ENCODE results near the gene HABP4.

The HABP4 gene

GRCh38 chr9:96513622-96514021, 63.7 kb downstream of the HABP4 start:
- POLR2A ChIA-PET: no interaction called here
- CTCF ChIA-PET: no interaction called here
- DNase-seq (ENCODE audit: extremely low spot score): no peak
- TF ChIP-seq LEF1 (IDR thresholded peaks at IDR 0.05; ENCODE audit: borderline replicate concordance) (no peak), ARNT (IDR thresholded peaks at IDR 0.05) (no peak), HDGF (IDR thresholded peaks at IDR 0.05; ENCODE audit: borderline replicate concordance) (no peak), ZNF384 (IDR thresholded peaks at IDR 0.05) (no peak), SP1 (IDR thresholded peaks at IDR 0.05) (no peak), CTBP1 (IDR thresholded peaks at IDR 0.05; ENCODE audit: borderline replicate concordance) (no peak), SUZ12 (IDR thresholded peaks at IDR 0.05) (no peak), ELF4 (IDR thresholded peaks at IDR 0.05) (no peak), TARDBP (IDR thresholded peaks at IDR 0.05) (no peak), BHLHE40 (IDR thresholded peaks at IDR 0.05; ENCODE audit: borderline replicate concordance) (no peak), NFRKB (IDR thresholded peaks at IDR 0.05) (no peak), FOXK2 (IDR thresholded peaks at IDR 0.05) (no peak), FOXA1 (IDR thresholded peaks at IDR 0.05) (no peak), FOXM1 (IDR thresholded peaks at IDR 0.05; ENCODE audit: borderline replicate concordance) (no peak), L3MBTL2 (conservative IDR thresholded peaks at IDR 0.05) (no peak), PKNOX1 (IDR thresholded peaks at IDR 0.05) (no peak)

GRCh38 chr9:96514108-96514799, 64.3 kb downstream of the HABP4 start:
- no peak for TF ChIP-seq CTBP1 (IDR thresholded peaks at IDR 0.05; ENCODE audit: borderline replicate concordance)
- TF ChIP-seq FOXK2 (IDR thresholded peaks at IDR 0.05): no peak
- TF ChIP-seq ELF4 (IDR thresholded peaks at IDR 0.05): no peak
- no peak for TF ChIP-seq ARNT (IDR thresholded peaks at IDR 0.05)
- TF ChIP-seq LEF1 (IDR thresholded peaks at IDR 0.05; ENCODE audit: borderline replicate concordance): no peak
- TF ChIP-seq FOXM1 (IDR thresholded peaks at IDR 0.05; ENCODE audit: borderline replicate concordance): no peak
- no peak for TF ChIP-seq NFRKB (IDR thresholded peaks at IDR 0.05)
- no peak for TF ChIP-seq PKNOX1 (IDR thresholded peaks at IDR 0.05)
- TF ChIP-seq FOXA1 (IDR thresholded peaks at IDR 0.05): no peak
- TF ChIP-seq SUZ12 (IDR thresholded peaks at IDR 0.05): no peak
- TF ChIP-seq L3MBTL2 (conservative IDR thresholded peaks at IDR 0.05): no peak
- TF ChIP-seq HDGF (IDR thresholded peaks at IDR 0.05; ENCODE audit: borderline replicate concordance): no peak
- no peak for TF ChIP-seq SP1 (IDR thresholded peaks at IDR 0.05)
- TF ChIP-seq TARDBP (IDR thresholded peaks at IDR 0.05): no peak
- TF ChIP-seq ZNF384 (IDR thresholded peaks at IDR 0.05): no peak
- no peak for TF ChIP-seq BHLHE40 (IDR thresholded peaks at IDR 0.05; ENCODE audit: borderline replicate concordance)
- CTCF ChIA-PET: no interaction called here
- POLR2A ChIA-PET: no interaction called here
- no peak for DNase-seq (ENCODE audit: extremely low spot score)

GRCh38 chr9:96514800-96515158, 64.8 kb downstream of the HABP4 start:
- DNase-seq (ENCODE audit: extremely low spot score): no peak
- CTCF ChIA-PET: no interaction called here
- POLR2A ChIA-PET: no interaction called here
- TF ChIP-seq FOXA1 (IDR thresholded peaks at IDR 0.05) (no peak), ARNT (IDR thresholded peaks at IDR 0.05) (no peak), NFRKB (IDR thresholded peaks at IDR 0.05) (no peak)

GRCh38 chr9:96515621-96516470, 65.9 kb downstream of the HABP4 start:
- CTCF ChIA-PET: no interaction called here
- TF ChIP-seq ELF4 (IDR thresholded peaks at IDR 0.05) (no peak), CTBP1 (IDR thresholded peaks at IDR 0.05; ENCODE audit: borderline replicate concordance) (no peak), PKNOX1 (IDR thresholded peaks at IDR 0.05) (no peak), ZNF384 (IDR thresholded peaks at IDR 0.05) (no peak), FOXM1 (IDR thresholded peaks at IDR 0.05; ENCODE audit: borderline replicate concordance) (no peak), HDGF (IDR thresholded peaks at IDR 0.05; ENCODE audit: borderline replicate concordance) (no peak), FOXK2 (IDR thresholded peaks at IDR 0.05) (no peak), L3MBTL2 (conservative IDR thresholded peaks at IDR 0.05) (no peak), NFRKB (IDR thresholded peaks at IDR 0.05) (no peak), LEF1 (IDR thresholded peaks at IDR 0.05; ENCODE audit: borderline replicate concordance) (no peak), SP1 (IDR thresholded peaks at IDR 0.05) (no peak), SUZ12 (IDR thresholded peaks at IDR 0.05) (no peak), ARNT (IDR thresholded peaks at IDR 0.05) (no peak), FOXA1 (IDR thresholded peaks at IDR 0.05) (no peak)
- POLR2A ChIA-PET: no interaction called here
- DNase-seq (ENCODE audit: extremely low spot score): no peak

- TF ChIP-seq BHLHE40 (IDR thresholded peaks at IDR 0.05; ENCODE audit: borderline replicate concordance) (no peak), FOXA1 (IDR thresholded peaks at IDR 0.05) (no peak), HDGF (IDR thresholded peaks at IDR 0.05; ENCODE audit: borderline replicate concordance) (no peak), ARNT (IDR thresholded peaks at IDR 0.05) (no peak), ELF4 (IDR thresholded peaks at IDR 0.05) (no peak)
- ChIA-PET CTCF (no interaction called here), POLR2A (no interaction called here)
- DNase-seq (ENCODE audit: extremely low spot score): no peak
These were observed 69.1 kb downstream of the HABP4 start for GRCh38 chr9:96519095-96519494.

GRCh38 chr9:96519787-96520186, 69.8 kb downstream of the HABP4 start:
- ChIA-PET CTCF (no interaction called here), POLR2A (no interaction called here)
- DNase-seq (ENCODE audit: extremely low spot score): no peak
- no peak for TF ChIP-seq PKNOX1 (IDR thresholded peaks at IDR 0.05)

All from HEK293T (cell line).